Thyroid gland (tissue), 4 donors: ENCODE data around the gene GFRA4.

Experiments
- CTCF ChIP-seq, 6 experiments: fragments of 200-600 bp in 3 of 6; fragments of 450-650 bp in 3 of 6; sonication (generic) in 3 of 6; IDR thresholded peaks; one replicate each; pipeline ENCODE4 v1.5.1; 2016 to 2019; ENCODE audit warnings: antibody characterized with exemption in 6 of 6, mild to moderate bottlenecking in 2 of 6, inconsistent platforms in 1 of 6, moderate library complexity in 1 of 6
- POLR2A ChIP-seq, 2 donors: fragments of 450-650 bp; IDR thresholded peaks; one replicate each; pipeline ENCODE4 v1.6.1; 2017; ENCODE audit warnings: antibody characterized with exemption in 2 of 2, mild to moderate bottlenecking in 2 of 2, moderate library complexity in 1 of 2

- TF ChIP-seq CTCF (IDR thresholded peaks at IDR 0.05): no peak
- TF ChIP-seq POLR2A (IDR thresholded peaks at IDR 0.05): no peak
These were observed 22.9 kb downstream of the GFRA4 start for GRCh38 chr20:3640259-3640658.
